ENCODE results near the gene FEV.

Gene FEV

DNA sequence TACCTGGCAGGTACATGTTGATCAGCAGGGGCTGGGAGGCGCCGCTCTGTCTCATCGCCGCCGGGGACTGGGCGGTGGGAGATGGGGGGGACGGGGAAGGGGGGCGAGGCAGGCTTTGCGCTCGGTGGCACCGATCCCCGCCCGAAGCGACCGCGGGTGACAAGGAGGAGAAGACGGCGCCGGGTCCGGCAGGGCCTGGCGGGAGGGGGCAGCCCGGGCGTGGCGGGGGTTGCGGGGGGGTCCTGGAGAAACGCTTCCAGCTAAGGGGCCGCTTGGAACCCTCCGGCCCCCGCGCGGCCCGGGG is at the start of gene FEV:
Gene FEV (minus strand): TSS at position 164 of the 304 bp plus-strand sequence. CDS start 109 bp downstream, at position 55.
- intact Hi-C loops (cut with micrococcal nuclease) = no loop called here
- peaks cover 93% of the 10 kb centered on the region for H3K27me3 Mint-ChIP-seq
- H3K4me1 Mint-ChIP-seq (ENCODE audit: low read depth) = peaks cover 17% of the 10 kb centered on the region
- no peaks in the 10 kb centered on the region for H3K36me3 Mint-ChIP-seq (ENCODE audit: low read depth)
- H3K9me3 Mint-ChIP-seq = no peaks in the 10 kb centered on the region
- H3K27ac Mint-ChIP-seq = no peak within 1 kb of the TSS
- H3K4me3 Mint-ChIP-seq = no peak within 1 kb of the TSS

- Mint-ChIP-seq H3K27ac (no peak overlapping the region), H3K9me3 (no peaks in the 10 kb centered on the region), H3K4me3 (no peak overlapping the region), H3K27me3 (peaks cover 44% of the 10 kb centered on the region), H3K4me1 (ENCODE audit: low read depth) (no peaks in the 10 kb centered on the region), H3K36me3 (ENCODE audit: low read depth) (no peaks in the 10 kb centered on the region)
- intact Hi-C loops (cut with micrococcal nuclease) = no loop called here
Observed at GRCh38 chr2:219032051-219032745, 47.2 kb upstream of the FEV start.

- Mint-ChIP-seq H3K4me3 (no peak overlapping the region), H3K27me3 (peaks cover 39% of the 10 kb centered on the region), H3K36me3 (ENCODE audit: low read depth) (no peaks in the 10 kb centered on the region), H3K4me1 (ENCODE audit: low read depth) (no peaks in the 10 kb centered on the region), H3K9me3 (no peaks in the 10 kb centered on the region), H3K27ac (no peak overlapping the region)
- intact Hi-C loops (cut with micrococcal nuclease) = no loop called here
Observed at GRCh38 chr2:219031005-219031738, 46.2 kb upstream of the FEV start.

- intact Hi-C loops (cut with micrococcal nuclease) = no loop called here
- Mint-ChIP-seq H3K4me3 (no peak overlapping the region), H3K27me3 (peaks cover 35% of the 10 kb centered on the region)
Observed at GRCh38 chr2:219030177-219030940, 45.4 kb upstream of the FEV start.

GRCh38 chr2:219029829-219030165 is 44.8 kb upstream of the FEV start:
- no peaks in the 10 kb centered on the region for H3K4me1 Mint-ChIP-seq (ENCODE audit: low read depth)
- no peaks in the 10 kb centered on the region for H3K36me3 Mint-ChIP-seq (ENCODE audit: low read depth)
- intact Hi-C loops (cut with micrococcal nuclease) = loop anchor here (1.0 kb wide), 2 partner anchors 90 to 126 kb away; no protein-coding TSS in a partner anchor
- H3K4me3 Mint-ChIP-seq = no peak overlapping the region
- no peaks in the 10 kb centered on the region for H3K9me3 Mint-ChIP-seq
- peaks cover 30% of the 10 kb centered on the region for H3K27me3 Mint-ChIP-seq
- H3K27ac Mint-ChIP-seq = no peak overlapping the region

More at GRCh38 chr2:219030177-219030940, 45.4 kb upstream of the FEV start:
- Mint-ChIP-seq H3K27ac (no peak overlapping the region), H3K36me3 (ENCODE audit: low read depth) (no peaks in the 10 kb centered on the region), H3K4me1 (ENCODE audit: low read depth) (no peaks in the 10 kb centered on the region), H3K9me3 (no peaks in the 10 kb centered on the region)

DNA sequence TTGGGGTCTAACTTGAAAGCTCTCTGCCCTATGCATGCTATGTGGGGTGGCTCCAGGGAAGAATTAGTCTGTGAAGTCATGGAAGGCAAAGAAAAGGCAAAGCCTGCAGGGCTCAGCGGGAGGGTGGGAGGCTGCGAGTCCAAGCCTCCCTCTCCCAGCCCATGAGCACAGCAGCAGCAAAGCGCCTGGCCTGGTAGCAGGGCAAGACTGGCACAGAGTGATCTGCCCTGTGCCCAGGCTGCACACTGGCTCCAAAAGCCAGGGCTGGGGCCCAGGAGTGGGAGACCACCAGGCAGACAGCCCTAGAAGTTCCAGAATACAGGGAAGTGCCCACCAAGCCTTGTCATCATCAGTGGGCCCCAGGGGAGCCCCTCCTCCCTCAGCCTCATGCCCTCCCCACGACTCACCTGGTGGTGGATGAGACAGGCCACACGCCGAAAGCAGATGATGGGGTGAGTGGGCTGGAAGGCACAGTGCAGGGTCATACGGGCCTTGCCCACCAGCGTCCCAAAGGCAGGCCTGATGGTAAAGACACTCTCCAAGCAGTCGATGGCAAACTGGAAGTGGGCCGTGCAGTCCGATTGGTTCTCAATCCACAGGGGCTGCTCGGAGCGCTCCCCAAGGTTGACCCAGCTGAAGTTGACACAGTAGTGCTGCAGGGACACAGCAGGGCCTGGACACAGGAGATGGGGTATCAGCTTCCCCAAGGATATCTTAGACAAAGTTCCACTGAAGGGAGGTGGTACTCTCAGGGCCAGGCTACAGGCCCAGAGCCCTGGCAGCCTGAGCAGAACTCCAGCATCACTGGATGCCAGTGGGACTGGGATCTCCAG is 44.2 kb upstream of the FEV start:
- intact Hi-C loops (cut with micrococcal nuclease) = loop anchor here (1.0 kb wide), 2 partner anchors 90 to 126 kb away; no protein-coding TSS in a partner anchor
- H3K36me3 Mint-ChIP-seq (ENCODE audit: low read depth) = no peaks in the 10 kb centered on the region
- H3K9me3 Mint-ChIP-seq = no peaks in the 10 kb centered on the region
- H3K27me3 Mint-ChIP-seq = peaks cover 24% of the 10 kb centered on the region
- no peak overlapping the region for H3K4me3 Mint-ChIP-seq
- no peaks in the 10 kb centered on the region for H3K4me1 Mint-ChIP-seq (ENCODE audit: low read depth)
- no peak overlapping the region for H3K27ac Mint-ChIP-seq

DNA sequence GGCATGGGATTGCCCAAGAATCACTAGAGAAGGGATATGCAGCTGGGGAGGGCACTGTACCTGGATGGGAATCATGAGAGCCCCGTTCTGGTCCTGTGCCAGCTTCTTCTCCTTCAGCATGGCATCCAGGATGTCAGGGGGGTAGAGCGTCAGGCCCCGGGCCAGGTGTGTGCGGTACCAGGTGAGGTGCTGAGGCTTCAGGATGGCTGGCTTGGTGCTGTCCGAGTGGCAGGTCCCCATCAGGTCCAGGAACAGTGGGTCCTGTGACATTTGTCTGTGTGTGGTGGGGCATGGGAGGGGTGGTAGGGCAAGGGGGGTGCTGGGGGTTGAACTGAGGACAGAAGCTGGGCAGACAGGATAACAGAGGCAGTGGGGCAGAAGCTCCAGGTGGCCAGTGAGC is 43.2 kb upstream of the FEV start:
- no peaks in the 10 kb centered on the region for H3K4me1 Mint-ChIP-seq (ENCODE audit: low read depth)
- peaks cover 18% of the 10 kb centered on the region for H3K27me3 Mint-ChIP-seq
- no peak overlapping the region for H3K4me3 Mint-ChIP-seq
- H3K9me3 Mint-ChIP-seq = no peaks in the 10 kb centered on the region
- H3K27ac Mint-ChIP-seq = no peak overlapping the region
- H3K36me3 Mint-ChIP-seq (ENCODE audit: low read depth) = no peaks in the 10 kb centered on the region
- intact Hi-C loops (cut with micrococcal nuclease) = no loop called here

DNA sequence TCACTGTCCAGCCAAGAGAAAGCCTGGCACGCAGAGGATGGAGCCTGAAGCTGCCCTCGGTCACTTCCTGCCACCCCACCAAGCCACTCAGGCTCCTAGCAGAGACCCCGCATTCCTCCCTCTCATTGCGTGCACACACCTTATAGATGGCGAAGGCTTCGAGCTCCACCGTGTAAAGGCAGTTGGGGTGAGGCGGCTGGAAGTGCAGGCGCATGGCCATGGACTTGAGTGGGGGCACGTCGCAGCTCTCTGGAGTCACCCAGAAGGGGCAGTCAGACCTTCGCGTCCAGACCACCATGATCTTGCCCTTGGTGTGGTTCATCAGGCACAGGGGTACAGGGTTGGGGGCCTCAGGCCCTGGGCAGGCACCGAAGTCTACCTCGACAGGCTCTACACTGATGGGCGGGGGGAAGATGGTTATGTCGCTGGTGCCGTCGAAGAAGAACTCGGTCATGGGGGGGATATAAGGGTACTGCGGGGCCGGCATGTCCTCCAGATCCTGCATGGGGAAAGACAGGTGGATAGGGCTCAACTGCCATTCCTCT is 42.6 kb upstream of the FEV start:
- Mint-ChIP-seq H3K9me3 (no peaks in the 10 kb centered on the region), H3K36me3 (ENCODE audit: low read depth) (no peaks in the 10 kb centered on the region), H3K27me3 (peaks cover 15% of the 10 kb centered on the region), H3K4me3 (no peak overlapping the region), H3K4me1 (ENCODE audit: low read depth) (no peaks in the 10 kb centered on the region), H3K27ac (no peak overlapping the region)
- intact Hi-C loops (cut with micrococcal nuclease) = no loop called here

DNA sequence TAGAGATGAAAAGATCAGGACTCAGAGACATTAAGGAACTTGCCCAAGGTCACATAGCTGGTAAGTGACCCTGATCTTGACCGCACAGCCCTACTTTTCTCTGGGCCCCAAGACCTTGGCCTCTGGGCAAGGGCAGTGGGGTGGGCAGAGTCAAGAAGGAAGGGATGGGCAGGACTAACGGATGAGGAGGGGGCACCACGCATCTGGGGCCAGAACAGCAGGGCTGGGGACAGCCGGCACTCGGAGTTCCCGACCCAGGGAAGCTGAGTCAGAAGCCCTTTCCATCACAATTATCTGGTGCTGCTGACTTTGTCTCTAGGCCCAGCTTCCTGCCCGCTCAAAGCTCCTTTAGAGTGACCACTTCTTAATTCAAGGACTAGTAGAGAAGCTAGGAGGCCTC is 42.0 kb upstream of the FEV start:
- Mint-ChIP-seq H3K27me3 (peaks cover 9% of the 10 kb centered on the region), H3K27ac (no peak overlapping the region), H3K4me1 (ENCODE audit: low read depth) (no peaks in the 10 kb centered on the region), H3K36me3 (ENCODE audit: low read depth) (no peaks in the 10 kb centered on the region), H3K4me3 (no peak overlapping the region), H3K9me3 (no peaks in the 10 kb centered on the region)
- intact Hi-C loops (cut with micrococcal nuclease) = no loop called here

DNA sequence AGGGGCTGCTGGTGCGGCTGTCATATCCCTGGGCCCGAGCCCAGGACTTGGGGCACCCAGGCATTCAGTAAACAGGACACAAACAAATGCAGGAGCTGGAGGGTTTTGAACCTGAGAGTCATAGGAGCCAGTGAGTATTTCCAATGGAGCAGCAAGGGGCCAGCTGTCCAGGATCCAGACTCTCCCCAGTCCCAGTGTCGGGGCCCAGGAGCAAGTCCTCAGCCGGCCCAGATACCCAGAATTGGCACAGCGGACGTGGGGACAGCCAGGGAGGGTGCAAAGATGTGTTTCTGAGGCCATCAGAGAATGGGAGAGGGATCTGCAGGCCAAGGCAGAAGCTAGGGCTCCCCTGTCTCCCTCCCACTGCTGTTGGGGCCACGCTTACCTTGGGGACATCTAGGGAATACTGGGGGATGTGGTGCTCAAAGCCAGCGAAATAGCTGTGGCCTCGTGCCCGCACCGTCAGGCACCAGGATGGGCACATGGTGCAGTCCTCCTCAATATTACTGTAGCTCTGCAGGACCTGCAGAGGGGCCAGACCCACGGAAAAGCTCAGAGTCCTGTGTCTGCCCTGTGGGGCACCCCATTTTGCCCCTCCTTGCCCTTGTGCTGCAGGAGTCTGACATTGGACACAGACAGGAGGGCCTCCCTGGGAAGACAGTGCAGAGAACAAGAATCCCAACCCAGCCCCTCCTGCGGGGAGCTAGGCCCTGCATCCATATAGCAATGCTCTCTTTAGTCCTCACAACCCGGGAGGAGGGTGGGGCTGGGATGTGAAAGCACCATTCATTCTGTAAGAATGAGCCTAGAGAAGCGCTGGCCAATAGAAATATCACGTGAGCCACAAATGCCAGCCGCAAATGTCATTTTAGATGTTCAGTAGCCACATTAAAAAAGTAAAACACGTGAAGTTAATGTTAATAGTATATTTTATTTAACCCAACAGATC is 40.9 kb upstream of the FEV start:
- Mint-ChIP-seq H3K4me1 (ENCODE audit: low read depth) (peaks cover 3% of the 10 kb centered on the region), H3K27ac (no peak overlapping the region), H3K9me3 (no peaks in the 10 kb centered on the region), H3K36me3 (ENCODE audit: low read depth) (no peaks in the 10 kb centered on the region), H3K27me3 (peaks cover 6% of the 10 kb centered on the region), H3K4me3 (no peak overlapping the region)
- intact Hi-C loops (cut with micrococcal nuclease) = no loop called here

DNA sequence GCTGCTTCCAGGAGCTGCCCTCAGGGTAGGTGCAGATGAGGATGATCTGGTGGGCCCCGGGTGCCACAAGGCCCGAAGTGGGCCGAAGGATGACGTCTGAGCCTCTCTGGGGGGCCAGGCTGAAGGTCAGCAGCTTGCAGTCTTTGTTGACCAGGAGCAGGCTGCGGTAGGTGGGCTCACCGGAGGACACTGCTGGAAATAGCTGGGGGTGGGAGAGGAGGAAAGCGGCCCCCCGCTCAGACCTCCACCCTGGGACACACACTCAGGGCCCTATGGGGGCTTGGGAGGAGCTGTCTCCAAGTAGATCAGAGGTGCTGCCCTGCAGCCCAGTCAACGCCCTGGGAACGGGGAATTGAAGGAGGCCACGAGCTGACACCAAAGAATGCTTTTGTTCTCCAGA is 39.1 kb upstream of the FEV start:
- Mint-ChIP-seq H3K4me1 (ENCODE audit: low read depth) (peaks cover 6% of the 10 kb centered on the region), H3K27me3 (peaks cover 6% of the 10 kb centered on the region), H3K36me3 (ENCODE audit: low read depth) (no peaks in the 10 kb centered on the region), H3K9me3 (no peaks in the 10 kb centered on the region), H3K4me3 (no peak overlapping the region), H3K27ac (no peak overlapping the region)
- intact Hi-C loops (cut with micrococcal nuclease) = no loop called here

GRCh38 chr2:219023045-219023605 is 38.1 kb upstream of the FEV start:
- Mint-ChIP-seq H3K9me3 (no peaks in the 10 kb centered on the region), H3K4me1 (ENCODE audit: low read depth) (peaks cover 6% of the 10 kb centered on the region), H3K36me3 (ENCODE audit: low read depth) (no peaks in the 10 kb centered on the region), H3K27ac (no peak overlapping the region), H3K27me3 (peaks cover 3% of the 10 kb centered on the region), H3K4me3 (no peak overlapping the region)
- intact Hi-C loops (cut with micrococcal nuclease) = no loop called here
